Measurements from ENCODE around the gene VPS13C. TPM values are rescaled to one million over a fixed set of nuclear protein-coding genes. Genes with fewer than 3 reads are reported as not detected.

The VPS13C gene
- total and polyA plus RNA-seq, 7 donors = 7.1 to 34.1 (median 24.8) TPM

- no peak overlapping the region for H3K27ac ChIP-seq
- peaks cover 0 to 85% of the 10 kb centered on the region in 2 donors for H3K36me3 ChIP-seq (ENCODE audit: insufficient read depth in 1 of 2, low read depth in 1 of 2)
- intact Hi-C loops (cut with DNase I) = no loop called here
- H3K9me3 ChIP-seq = no peaks in the 10 kb centered on the region
- H3K4me1 ChIP-seq = no peaks in the 10 kb centered on the region
- no peaks in the 10 kb centered on the region for H3K27me3 ChIP-seq (ENCODE audit: insufficient read depth in 3 of 3, low read length in 2 of 3)
- DNase-seq = no peak
- no peak overlapping the region for H3K4me3 ChIP-seq
- WGBS, 3 donors = 64 to 83% (median 66%) methylated on average over 2 of the region's 2 CpGs
- no peak for TF ChIP-seq CTCF (IDR thresholded peaks at IDR 0.05)
- peak in 1 of 4 donors; percentile 45 for ATAC-seq
Measured at GRCh38 chr15:61951949-61952348, 108.3 kb downstream of the VPS13C start.

- ATAC-seq (no peak), DNase-seq (no peak)
- Histone ChIP-seq H3K36me3 (ENCODE audit: insufficient read depth in 1 of 2, low read depth in 1 of 2) (peaks cover 0 to 89% of the 10 kb centered on the region in 2 donors), H3K27me3 (ENCODE audit: insufficient read depth in 3 of 3, low read length in 2 of 3) (no peaks in the 10 kb centered on the region), H3K4me3 (no peak overlapping the region), H3K9me3 (no peaks in the 10 kb centered on the region), H3K4me1 (no peaks in the 10 kb centered on the region), H3K27ac (no peak overlapping the region)
- no peak for TF ChIP-seq CTCF (IDR thresholded peaks at IDR 0.05)
- intact Hi-C loops (cut with DNase I) = no loop called here
Measured at GRCh38 chr15:61946778-61947177, 113.5 kb downstream of the VPS13C start.

GRCh38 chr15:61943992-61944391, 116.3 kb downstream of the VPS13C start:
- ATAC-seq (no peak), DNase-seq (no peak)
- TF ChIP-seq CTCF (IDR thresholded peaks at IDR 0.05) = no peak
- H3K27me3 ChIP-seq (ENCODE audit: insufficient read depth in 3 of 3, low read length in 2 of 3) = no peaks in the 10 kb centered on the region
- intact Hi-C loops (cut with DNase I) = no loop called here
- H3K4me3 ChIP-seq = no peak overlapping the region
- 98 to 99% (median 98%) methylated on average over 2 of the region's 2 CpGs for WGBS, 3 donors
- H3K9me3 ChIP-seq = no peaks in the 10 kb centered on the region
- no peak overlapping the region for H3K27ac ChIP-seq
- H3K36me3 ChIP-seq (ENCODE audit: insufficient read depth in 1 of 2, low read depth in 1 of 2) = peaks cover 0 to 89% of the 10 kb centered on the region in 2 donors
- no peaks in the 10 kb centered on the region for H3K4me1 ChIP-seq

- Histone ChIP-seq H3K9me3 (no peaks in the 10 kb centered on the region), H3K27me3 (ENCODE audit: insufficient read depth in 3 of 3, low read length in 2 of 3) (no peaks in the 10 kb centered on the region), H3K4me1 (no peaks in the 10 kb centered on the region), H3K27ac (no peak overlapping the region), H3K4me3 (no peak overlapping the region), H3K36me3 (ENCODE audit: insufficient read depth in 1 of 2, low read depth in 1 of 2) (peaks cover 0 to 69% of the 10 kb centered on the region in 2 donors)
- TF ChIP-seq CTCF (IDR thresholded peaks at IDR 0.05) = no peak
- no peak for ATAC-seq
- intact Hi-C loops (cut with DNase I) = no loop called here
- WGBS, 3 donors = 83 to 89% (median 89%) methylated on average over 1 of the region's 1 CpG
- no peak for DNase-seq
Measured at GRCh38 chr15:61938249-61938648, 122.0 kb downstream of the VPS13C start.

- Histone ChIP-seq H3K9me3 (no peaks in the 10 kb centered on the region), H3K4me3 (no peak overlapping the region), H3K36me3 (ENCODE audit: insufficient read depth in 1 of 2, low read depth in 1 of 2) (peaks cover 0 to 75% of the 10 kb centered on the region in 2 donors), H3K27me3 (ENCODE audit: insufficient read depth in 3 of 3, low read length in 2 of 3) (no peaks in the 10 kb centered on the region), H3K4me1 (no peaks in the 10 kb centered on the region), H3K27ac (no peak overlapping the region)
- TF ChIP-seq CTCF (IDR thresholded peaks at IDR 0.05) = no peak
- intact Hi-C loops (cut with DNase I) = no loop called here
- 86 to 91% (median 87%) methylated on average over 4 of the region's 4 CpGs for WGBS, 3 donors
- no peak for ATAC-seq
- DNase-seq = no peak
Measured at GRCh38 chr15:61936528-61937195, 123.6 kb downstream of the VPS13C start.

Measured in psoas muscle (tissue), 8 donors.